Suprapubic skin (tissue), 4 donors: ENCODE results near the gene ADGRG1. TPM values are rescaled to one million over a fixed set of nuclear protein-coding genes. Genes with fewer than 3 reads are reported as not detected.

Source experiments
- DNase-seq, 2 donors: peaks; one replicate each; pipeline ENCODE4 v3.0.0-alpha.2; 2019; ENCODE audit warnings: low spot score in 2 of 2
- H3K27ac ChIP-seq: fragments of 200-600 bp; sonication (generic); one replicate; pipeline ENCODE4 v1.5.1; 2019
- H3K27me3 ChIP-seq: fragments of 200-600 bp; sonication (generic); one replicate; pipeline ENCODE4 v1.5.1; 2019
- H3K36me3 ChIP-seq: fragments of 200-600 bp; sonication (generic); one replicate; pipeline ENCODE4 v1.5.1; 2019
- H3K4me1 ChIP-seq: fragments of 200-600 bp; sonication (generic); one replicate; pipeline ENCODE4 v1.5.1; 2019
- H3K4me3 ChIP-seq: fragments of 200-600 bp; sonication (generic); one replicate; pipeline ENCODE4 v1.5.1; 2019; ENCODE audit warnings: mild to moderate bottlenecking
- H3K9me3 ChIP-seq: fragments of 200-600 bp; sonication (generic); one replicate; pipeline ENCODE4 v1.5.1; 2019
- EP300 ChIP-seq: sonication (generic); formaldehyde crosslinking; IDR thresholded peaks from one replicate; pipeline ENCODE4 v1.6.1; 2017; ENCODE audit warnings: antibody characterized with exemption
- POLR2A ChIP-seq, 2 donors: fragments of 450-650 bp; IDR thresholded peaks; one replicate each; pipeline ENCODE4 v1.6.1; 2017; ENCODE audit warnings: antibody characterized with exemption in 2 of 2, mild to moderate bottlenecking in 2 of 2, moderate library complexity in 2 of 2
- POLR2AphosphoS5 ChIP-seq, 3 donors: sonication (generic); formaldehyde crosslinking; IDR thresholded peaks; one replicate each; pipeline ENCODE4 v1.6.1; 2017; ENCODE audit warnings: antibody characterized with exemption in 3 of 3
- WGBS: methylation state at CpG from one replicate; pipeline ENCODE4 v1.1.5; 2018; 5-methylcytosine and 5-hydroxymethylcytosine counted together
- total RNA-seq, 4 donors: library from RNA; depleted of rRNA; stranded (reverse); fragments of >200 nt; gene quantifications; one replicate each; pipeline ENCODE4 v1.1.0, GENCODE V29; 2016
- TF ChIP-seq, protein P1 (sequence below), 2 donors: fragments of 200-600 bp in 1 of 2; fragments of 450-650 bp in 1 of 2; sonication (generic) in 1 of 2; IDR thresholded peaks; one replicate each; pipeline ENCODE4 v1.5.1; 2016 to 2019; ENCODE audit warnings: antibody characterized with exemption in 2 of 2, mild to moderate bottlenecking in 1 of 2, moderate library complexity in 1 of 2

Gene ADGRG1
- total RNA-seq, 4 donors from 2014 or later, result 107 to 202 (median 139) TPM

GRCh38 chr16:57622361-57623250 is 5.8 kb upstream of the ADGRG1 start:
- H3K9me3 ChIP-seq, result no peaks in the 10 kb centered on the region
- peaks cover 76% of the 10 kb centered on the region for H3K4me1 ChIP-seq
- DNase-seq, result peak in 1 of 2 donors; percentile 55
- no peaks in the 10 kb centered on the region for H3K27me3 ChIP-seq
- peak overlapping the region; percentile 96 for H3K27ac ChIP-seq
- TF ChIP-seq POLR2A (IDR thresholded peaks at IDR 0.05), result no peak
- no peak for TF ChIP-seq POLR2AphosphoS5 (IDR thresholded peaks at IDR 0.05)
- TF ChIP-seq EP300, result no peak
- TF ChIP-seq, protein P1, sequence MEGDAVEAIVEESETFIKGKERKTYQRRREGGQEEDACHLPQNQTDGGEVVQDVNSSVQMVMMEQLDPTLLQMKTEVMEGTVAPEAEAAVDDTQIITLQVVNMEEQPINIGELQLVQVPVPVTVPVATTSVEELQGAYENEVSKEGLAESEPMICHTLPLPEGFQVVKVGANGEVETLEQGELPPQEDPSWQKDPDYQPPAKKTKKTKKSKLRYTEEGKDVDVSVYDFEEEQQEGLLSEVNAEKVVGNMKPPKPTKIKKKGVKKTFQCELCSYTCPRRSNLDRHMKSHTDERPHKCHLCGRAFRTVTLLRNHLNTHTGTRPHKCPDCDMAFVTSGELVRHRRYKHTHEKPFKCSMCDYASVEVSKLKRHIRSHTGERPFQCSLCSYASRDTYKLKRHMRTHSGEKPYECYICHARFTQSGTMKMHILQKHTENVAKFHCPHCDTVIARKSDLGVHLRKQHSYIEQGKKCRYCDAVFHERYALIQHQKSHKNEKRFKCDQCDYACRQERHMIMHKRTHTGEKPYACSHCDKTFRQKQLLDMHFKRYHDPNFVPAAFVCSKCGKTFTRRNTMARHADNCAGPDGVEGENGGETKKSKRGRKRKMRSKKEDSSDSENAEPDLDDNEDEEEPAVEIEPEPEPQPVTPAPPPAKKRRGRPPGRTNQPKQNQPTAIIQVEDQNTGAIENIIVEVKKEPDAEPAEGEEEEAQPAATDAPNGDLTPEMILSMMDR (IDR thresholded peaks at IDR 0.05), result no peak
- H3K36me3 ChIP-seq, result no peaks in the 10 kb centered on the region
- H3K4me3 ChIP-seq, result no peak overlapping the region
- 64% methylated on average over 13 of the region's 16 CpGs for whole genome bisulfite sequencing

- TF ChIP-seq EP300 (no peak), POLR2AphosphoS5 (IDR thresholded peaks at IDR 0.05) (no peak), POLR2A (IDR thresholded peaks at IDR 0.05) (no peak)
- TF ChIP-seq, protein P1 (IDR thresholded peaks at IDR 0.05), result no peak
- H3K9me3 ChIP-seq, result no peaks in the 10 kb centered on the region
- DNase-seq, result peak in 1 of 2 donors; percentile 71
- peaks cover 77% of the 10 kb centered on the region for H3K4me1 ChIP-seq
- no peak overlapping the region for H3K4me3 ChIP-seq
- peak overlapping the region; percentile 96 for H3K27ac ChIP-seq
- H3K36me3 ChIP-seq, result no peaks in the 10 kb centered on the region
- no peaks in the 10 kb centered on the region for H3K27me3 ChIP-seq
- WGBS, result 56% methylated on average over 16 of the region's 17 CpGs
Measured at GRCh38 chr16:57623251-57624043, 5.0 kb upstream of the ADGRG1 start.

DNA sequence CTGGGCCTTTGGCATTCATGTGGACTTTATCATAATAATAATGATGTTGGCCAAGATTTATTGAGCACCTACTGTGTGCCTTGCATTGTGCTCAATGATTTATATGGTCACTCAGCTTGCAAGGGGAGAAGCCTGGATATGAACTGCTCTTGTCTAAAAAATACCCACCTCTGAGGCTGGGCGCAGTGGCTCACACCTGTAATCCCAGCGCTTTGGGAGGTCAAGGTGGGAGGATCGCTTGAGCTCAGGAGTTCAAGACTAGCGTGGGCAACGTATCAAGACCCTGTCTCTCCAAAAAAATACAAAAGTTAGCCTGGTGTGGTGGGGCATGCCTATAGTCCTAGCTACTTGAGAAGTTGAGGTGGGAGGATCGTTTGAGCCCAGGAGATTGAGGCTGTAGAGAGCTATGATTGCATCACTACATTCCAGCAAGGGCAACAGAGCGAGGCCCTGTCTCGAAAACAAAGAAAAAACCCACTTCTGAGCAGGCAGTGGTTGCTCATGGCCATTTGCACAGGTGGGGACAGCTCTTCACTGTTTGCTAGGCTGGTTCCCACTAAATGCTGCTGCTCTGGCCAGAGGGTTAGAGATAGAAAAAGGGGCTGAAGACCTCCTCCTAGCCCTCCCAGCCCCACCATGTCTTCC is 4.3 kb upstream of the ADGRG1 start:
- Histone ChIP-seq H3K27me3 (peaks cover under 1% of the 10 kb centered on the region), H3K27ac (peak overlapping the region; percentile 96), H3K9me3 (no peaks in the 10 kb centered on the region), H3K36me3 (no peaks in the 10 kb centered on the region), H3K4me1 (peaks cover 77% of the 10 kb centered on the region), H3K4me3 (no peak overlapping the region)
- TF ChIP-seq POLR2A (IDR thresholded peaks at IDR 0.05), result no peak
- no peak for TF ChIP-seq POLR2AphosphoS5 (IDR thresholded peaks at IDR 0.05)
- 89% methylated on average over 8 of the region's 8 CpGs for WGBS
- no peak for DNase-seq

GRCh38 chr16:57624806-57625500 is 3.5 kb upstream of the ADGRG1 start:
- no peaks in the 10 kb centered on the region for H3K36me3 ChIP-seq
- no peak for DNase-seq
- H3K4me1 ChIP-seq, result peaks cover 78% of the 10 kb centered on the region
- peak overlapping the region; percentile 96 for H3K27ac ChIP-seq
- no peak overlapping the region for H3K4me3 ChIP-seq
- peaks cover 7% of the 10 kb centered on the region for H3K27me3 ChIP-seq
- 71% methylated on average over 17 of the region's 17 CpGs for WGBS
- no peaks in the 10 kb centered on the region for H3K9me3 ChIP-seq
- TF ChIP-seq POLR2AphosphoS5 (IDR thresholded peaks at IDR 0.05) (no peak), POLR2A (IDR thresholded peaks at IDR 0.05) (no peak), EP300 (no peak)
- TF ChIP-seq, protein P1 (IDR thresholded peaks at IDR 0.05), result no peak
